HG03558 (cell line): ENCODE measurements around the gene RANBP9.

Experiments used
- ATAC-seq: cut with Tn5 transposase; IDR thresholded peaks from one replicate; pipeline ENCODE4 v1.9.1; 2021; ENCODE audit warnings: moderate number of reproducible peaks; ENCODE audit not compliant: unreplicated experiment; ENCODE audit errors: extremely low read depth

Gene RANBP9

GRCh38 chr6:13574149-13574570, 137.5 kb downstream of the RANBP9 start:
- peak; percentile 63 for ATAC-seq

GRCh38 chr6:13573669-13574110, 137.9 kb downstream of the RANBP9 start:
- ATAC-seq = no peak

- no peak for ATAC-seq
Observed at GRCh38 chr6:13572951-13573654, 138.5 kb downstream of the RANBP9 start.

GRCh38 chr6:13572240-13572639, 139.4 kb downstream of the RANBP9 start:
- no peak for ATAC-seq
